Activated CD8-positive, alpha-beta T cell treated with anti-CD3 and anti-CD28 coated beads, Interleukin-2, amount 10 ng/mL, durations not matched to agents 7 days and 5 days (primary cell): ENCODE measurements around the gene USP19. TPM values are rescaled to one million over a fixed set of nuclear protein-coding genes. Genes with fewer than 3 reads are reported as not detected.

Experiments used
- microRNA-seq: library from miRNA; unstranded; fragments of <30 nt; microRNA quantifications from one replicate; pipeline ENCODE4 v1.2.0, GENCODE V29; 2022
- total RNA-seq, 2 experiments: library from RNA; stranded (reverse); gene quantifications; one replicate each; pipeline ENCODE4 v1.2.3, GENCODE V29; 2021

USP19 gene
- total RNA-seq, 2 experiments from 2014 or later: 58.0 to 60.4 TPM

Small RNA genes lying within 50 kb of the gene (microRNA-seq; reads per million reads assigned to microRNA genes)
- not detected for gene MIR6890

Other genes with a start within 250 kb of the USP19 start
- gene SLC25A20, start 221.9 kb downstream of the USP19 start, total RNA-seq: 10 to 100 TPM; 29.9 to 33.1 TPM
- gene ARIH2, start 202.0 kb downstream of the USP19 start, total RNA-seq: 100 to 1,000 TPM; 102 to 112 TPM
- gene P4HTM, start 130.6 kb downstream of the USP19 start, total RNA-seq: 10 to 100 TPM; 35.2 to 39.6 TPM
- gene WDR6, start 113.4 kb downstream of the USP19 start, total RNA-seq: 100 to 1,000 TPM; 134 to 140 TPM
- 10 to 100 TPM; 24.7 to 25.4 TPM for gene DALRD3, start 102.2 kb downstream of the USP19 start, total RNA-seq
- 10 to 100 TPM; 92.1 to 93.7 TPM for gene NDUFAF3, start 98.7 kb downstream of the USP19 start, total RNA-seq
- 100 to 1,000 TPM; 227 to 229 TPM for gene IMPDH2, start 91.4 kb downstream of the USP19 start, total RNA-seq
- 100 to 1,000 TPM; 130 to 131 TPM for gene QRICH1, start 26.8 kb downstream of the USP19 start, total RNA-seq
- gene QARS1, start 16.1 kb downstream of the USP19 start, total RNA-seq: 100 to 1,000 TPM; 250 to 294 TPM
- gene LAMB2, start 12.2 kb upstream of the USP19 start, total RNA-seq: under 1 TPM in 1 of 2 experiments, not detected in 1; 0.29 TPM
- 10 to 100 TPM; 21.8 to 22.7 TPM for gene CCDC71, start 45.5 kb upstream of the USP19 start, total RNA-seq
- gene KLHDC8B, start 50.8 kb upstream of the USP19 start, total RNA-seq: 1 to 10 TPM in 1 of 2 experiments, under 1 TPM in 1; 0.81 to 1.2 TPM
- gene C3orf62, start 156.4 kb upstream of the USP19 start, total RNA-seq: 10 to 100 TPM; 10.4 to 11.1 TPM
- gene USP4, start 219.2 kb upstream of the USP19 start, total RNA-seq: 10 to 100 TPM; 72.1 to 74.0 TPM
- gene GPX1, start 237.5 kb upstream of the USP19 start, total RNA-seq: 100 to 1,000 TPM; 115 to 119 TPM